ENCODE results near the gene SYNC. TPM values are rescaled to one million over a fixed set of nuclear protein-coding genes. Genes with fewer than 3 reads are reported as not detected.
"Not testable (repeated sequence)": the region's sequence is repeated elsewhere in the genome, so short reads cannot be mapped to it uniquely, and the experiment has no call there.

The SYNC gene
- total RNA-seq, 1 donor: 141 TPM

GRCh38 chr1:32644426-32644825 lies 58.1 kb downstream of the SYNC start:
- DNase-seq (ENCODE audit: low read depth): no peak
- no peak overlapping the region for H3K4me3 ChIP-seq (ENCODE audit: low read depth, low read length)
- no peak for TF ChIP-seq CTCF (IDR thresholded peaks at IDR 0.05; ENCODE audit: insufficient read depth, low read length)

- DNase-seq (ENCODE audit: low read depth); H3K4me3 ChIP-seq (ENCODE audit: low read depth, low read length): not testable (repeated sequence)
Observed at GRCh38 chr1:32642292-32642827, 60.2 kb downstream of the SYNC start.

GRCh38 chr1:32639489-32640075 lies 63.0 kb downstream of the SYNC start:
- no peak overlapping the region for H3K4me3 ChIP-seq (ENCODE audit: low read depth, low read length)
- TF ChIP-seq CTCF (IDR thresholded peaks at IDR 0.05; ENCODE audit: insufficient read depth, low read length): no peak
- no peak for DNase-seq (ENCODE audit: low read depth)

- no peak for DNase-seq (ENCODE audit: low read depth)
- H3K4me3 ChIP-seq (ENCODE audit: low read depth, low read length): no peak overlapping the region
- TF ChIP-seq CTCF (IDR thresholded peaks at IDR 0.05; ENCODE audit: insufficient read depth, low read length): no peak
Observed at GRCh38 chr1:32636914-32637645, 65.5 kb downstream of the SYNC start.

- TF ChIP-seq CTCF (IDR thresholded peaks at IDR 0.05; ENCODE audit: insufficient read depth, low read length): no peak
Observed at GRCh38 chr1:32635508-32636277, 66.9 kb downstream of the SYNC start.

GRCh38 chr1:32632829-32633228 lies 69.7 kb downstream of the SYNC start:
- no peak for TF ChIP-seq CTCF (IDR thresholded peaks at IDR 0.05; ENCODE audit: insufficient read depth, low read length)
- DNase-seq (ENCODE audit: low read depth): no peak

More at GRCh38 chr1:32635508-32636277, 66.9 kb downstream of the SYNC start:
- H3K4me3 ChIP-seq (ENCODE audit: low read depth, low read length): no peak overlapping the region
- no peak for DNase-seq (ENCODE audit: low read depth)

GRCh38 chr1:32630173-32630572 lies 72.4 kb downstream of the SYNC start:
- H3K4me3 ChIP-seq (ENCODE audit: low read depth, low read length); DNase-seq (ENCODE audit: low read depth): not testable (repeated sequence)

More at GRCh38 chr1:32632829-32633228, 69.7 kb downstream of the SYNC start:
- no peak overlapping the region for H3K4me3 ChIP-seq (ENCODE audit: low read depth, low read length)

Small RNA genes lying within 50 kb of the gene (small RNA-seq; reads per million reads assigned to genes)
- gene RF00019: not detected

Other genes starting within 250 kb of the SYNC start
- under 0.01 TPM in 1 of 2 replicates, not detected in the other for gene ZBTB8B, start 237.7 kb downstream of the SYNC start, total RNA-seq (ENCODE audit: low replicate concordance)
- gene ZBTB8A, start 163.3 kb downstream of the SYNC start, total RNA-seq (ENCODE audit: low replicate concordance): 7.1 and 10.8 TPM in 2 replicates
- gene ZBTB8OS, start 52.2 kb downstream of the SYNC start, total RNA-seq (ENCODE audit: low replicate concordance): 34.6 and 40.0 TPM in 2 replicates
- 67.7 and 109 TPM in 2 replicates for gene RBBP4, start 51.6 kb downstream of the SYNC start, total RNA-seq (ENCODE audit: low replicate concordance)
- gene YARS1, start 114.6 kb upstream of the SYNC start, total RNA-seq (ENCODE audit: low replicate concordance): 96.7 and 186 TPM in 2 replicates
- 42.4 and 64.5 TPM in 2 replicates for gene S100PBP, start 114.9 kb upstream of the SYNC start, total RNA-seq (ENCODE audit: low replicate concordance)
- gene FNDC5, start 168.1 kb upstream of the SYNC start, total RNA-seq (ENCODE audit: low replicate concordance): 0.41 and 0.99 TPM in 2 replicates
- gene HPCA, start 183.7 kb upstream of the SYNC start, total RNA-seq (ENCODE audit: low replicate concordance): 0.49 TPM in 1 of 2 replicates, not detected in the other
- gene TMEM54, start 198.6 kb upstream of the SYNC start, total RNA-seq (ENCODE audit: low replicate concordance): 33.1 and 38.4 TPM in 2 replicates

Measured in fibroblast of the aortic adventitia (primary cell).